ENCODE results near the gene CAMK4.

CAMK4 gene

GRCh38 chr5:111321376-111321775 lies 97.2 kb downstream of the CAMK4 start:
- Histone ChIP-seq H3K4me1 (ENCODE audit: control insufficient read depth, low read length) (no peaks in the 10 kb centered on the region), H3K27ac (ENCODE audit: low read depth, low read length) (no peak overlapping the region), H3K36me3 (ENCODE audit: control insufficient read depth, low read length) (no peaks in the 10 kb centered on the region), H3K27me3 (ENCODE audit: control insufficient read depth, low read length) (no peaks in the 10 kb centered on the region), H3F3A (ENCODE audit: control insufficient read depth, insufficient read depth) (no peaks in the 10 kb centered on the region), H3K4me3 (ENCODE audit: low read length) (no peak overlapping the region), H3K9me3 (ENCODE audit: control insufficient read depth, insufficient read depth, low read length) (no peaks in the 10 kb centered on the region; the same call in 1 of the 2 replicates), H3K79me2 (ENCODE audit: control insufficient read depth, low read length) (no peaks in the 10 kb centered on the region), H3K4me2 (ENCODE audit: low read length) (no peak overlapping the region), H3K9me2 (replicated peaks; ENCODE audit: control insufficient read depth, low read length) (no peaks in the 10 kb centered on the region), H4K20me1 (ENCODE audit: control insufficient read depth, insufficient read depth, low read depth, low read length) (no peaks in the 10 kb centered on the region)
- no peak for TF ChIP-seq EZH2phosphoT487 (IDR thresholded peaks at IDR 0.05; ENCODE audit: borderline replicate concordance, low read length)
- no peak for TF ChIP-seq CTCF (IDR thresholded peaks at IDR 0.05; ENCODE audit: low read depth, low read length, poor library complexity, severe bottlenecking)

- H3K36me3 ChIP-seq (ENCODE audit: control insufficient read depth, low read length), result no peaks in the 10 kb centered on the region
- no peak overlapping the region for H3K27ac ChIP-seq (ENCODE audit: low read depth, low read length)
- no peaks in the 10 kb centered on the region for H3F3A ChIP-seq (ENCODE audit: control insufficient read depth, insufficient read depth)
- TF ChIP-seq CTCF (IDR thresholded peaks at IDR 0.05; ENCODE audit: low read depth, low read length, poor library complexity, severe bottlenecking), result no peak
- TF ChIP-seq EZH2phosphoT487 (IDR thresholded peaks at IDR 0.05; ENCODE audit: borderline replicate concordance, low read length), result no peak
- no peak overlapping the region for H3K4me2 ChIP-seq (ENCODE audit: low read length)
- no peaks in the 10 kb centered on the region for H4K20me1 ChIP-seq (ENCODE audit: control insufficient read depth, insufficient read depth, low read depth, low read length)
- no peaks in the 10 kb centered on the region for H3K9me2 ChIP-seq (replicated peaks; ENCODE audit: control insufficient read depth, low read length)
- no peaks in the 10 kb centered on the region; the same call in 1 of the 2 replicates for H3K9me3 ChIP-seq (ENCODE audit: control insufficient read depth, insufficient read depth, low read length)
- no peaks in the 10 kb centered on the region for H3K4me1 ChIP-seq (ENCODE audit: control insufficient read depth, low read length)
- no peak overlapping the region for H3K4me3 ChIP-seq (ENCODE audit: low read length)
- H3K27me3 ChIP-seq (ENCODE audit: control insufficient read depth, low read length), result no peaks in the 10 kb centered on the region
- H3K79me2 ChIP-seq (ENCODE audit: control insufficient read depth, low read length), result no peaks in the 10 kb centered on the region
Measured at GRCh38 chr5:111326551-111326950, 102.4 kb downstream of the CAMK4 start.

- no peak for TF ChIP-seq CTCF (IDR thresholded peaks at IDR 0.05; ENCODE audit: low read depth, low read length, poor library complexity, severe bottlenecking)
- TF ChIP-seq EZH2phosphoT487 (IDR thresholded peaks at IDR 0.05; ENCODE audit: borderline replicate concordance, low read length), result no peak
- Histone ChIP-seq H4K20me1 (ENCODE audit: control insufficient read depth, insufficient read depth, low read depth, low read length) (no peaks in the 10 kb centered on the region), H3K4me3 (ENCODE audit: low read length) (no peak overlapping the region), H3F3A (ENCODE audit: control insufficient read depth, insufficient read depth) (no peaks in the 10 kb centered on the region), H3K36me3 (ENCODE audit: control insufficient read depth, low read length) (no peaks in the 10 kb centered on the region), H3K4me2 (ENCODE audit: low read length) (no peak overlapping the region), H3K79me2 (ENCODE audit: control insufficient read depth, low read length) (no peaks in the 10 kb centered on the region), H3K27ac (ENCODE audit: low read depth, low read length) (no peak overlapping the region), H3K27me3 (ENCODE audit: control insufficient read depth, low read length) (no peaks in the 10 kb centered on the region), H3K9me3 (ENCODE audit: control insufficient read depth, insufficient read depth, low read length) (no peaks in the 10 kb centered on the region), H3K4me1 (ENCODE audit: control insufficient read depth, low read length) (no peaks in the 10 kb centered on the region), H3K9me2 (replicated peaks; ENCODE audit: control insufficient read depth, low read length) (no peaks in the 10 kb centered on the region)
Measured at GRCh38 chr5:111337133-111337532, 112.9 kb downstream of the CAMK4 start.

GRCh38 chr5:111337688-111338087 lies 113.5 kb downstream of the CAMK4 start:
- H3K9me3 ChIP-seq (ENCODE audit: control insufficient read depth, insufficient read depth, low read length), result no peaks in the 10 kb centered on the region
- H3K27ac ChIP-seq (ENCODE audit: low read depth, low read length), result no peak overlapping the region
- H4K20me1 ChIP-seq (ENCODE audit: control insufficient read depth, insufficient read depth, low read depth, low read length), result no peaks in the 10 kb centered on the region
- H3K4me2 ChIP-seq (ENCODE audit: low read length), result no peak overlapping the region
- no peaks in the 10 kb centered on the region for H3K36me3 ChIP-seq (ENCODE audit: control insufficient read depth, low read length)
- H3F3A ChIP-seq (ENCODE audit: control insufficient read depth, insufficient read depth), result no peaks in the 10 kb centered on the region
- H3K27me3 ChIP-seq (ENCODE audit: control insufficient read depth, low read length), result no peaks in the 10 kb centered on the region
- H3K79me2 ChIP-seq (ENCODE audit: control insufficient read depth, low read length), result no peaks in the 10 kb centered on the region
- no peak overlapping the region for H3K4me3 ChIP-seq (ENCODE audit: low read length)
- TF ChIP-seq CTCF (IDR thresholded peaks at IDR 0.05; ENCODE audit: low read depth, low read length, poor library complexity, severe bottlenecking) (no peak), EZH2phosphoT487 (IDR thresholded peaks at IDR 0.05; ENCODE audit: borderline replicate concordance, low read length) (no peak)
- no peaks in the 10 kb centered on the region for H3K9me2 ChIP-seq (replicated peaks; ENCODE audit: control insufficient read depth, low read length)
- H3K4me1 ChIP-seq (ENCODE audit: control insufficient read depth, low read length), result no peaks in the 10 kb centered on the region
